Stimulated activated effector memory CD8-positive, alpha-beta T cell treated with anti-CD3 and anti-CD28 coated beads, Interleukin-12 subunit alpha, Interleukin-12 subunit beta, amount 100 ng/mL, for 72 hours (primary cell): ENCODE measurements around the gene DCUN1D1.
A peak's percentile ranks its signal among the peaks of the same experiment; 100 is the strongest.
"Not testable (repeated sequence)": the region's sequence is repeated elsewhere in the genome, so short reads cannot be mapped to it uniquely, and the experiment has no call there.

Experiments
- ATAC-seq: fragments of 150-1000 bp; cut with Tn5 transposase; 2 replicates; pipeline ENCODE4 v1.10.0; 2021
- DNase-seq, 2 donors: peaks; one replicate each; pipeline ENCODE4 v3.0.0; 2021 to 2022; ENCODE audit warnings: low spot score in 2 of 2
- H3K27ac Mint-ChIP-seq: one replicate; pipeline ENCODE4 v1.8.0; 2022; ENCODE audit warnings: mild to moderate bottlenecking, mixed read lengths
- H3K36me3 Mint-ChIP-seq: one replicate; pipeline ENCODE4 v1.8.0; 2022; ENCODE audit warnings: mild to moderate bottlenecking, mixed read lengths
- H3K4me1 Mint-ChIP-seq: one replicate; pipeline ENCODE4 v1.8.0; 2022; ENCODE audit warnings: mixed read lengths
- H3K4me3 Mint-ChIP-seq: one replicate; pipeline ENCODE4 v1.8.0; 2022; ENCODE audit warnings: mild to moderate bottlenecking, mixed read lengths
- H3K9me3 Mint-ChIP-seq: one replicate; pipeline ENCODE4 v1.8.0; 2022; ENCODE audit warnings: mixed read lengths

DCUN1D1 gene

GRCh38 chr3:182980204-182981037 is at the start of gene DCUN1D1:
DCUN1D1 (minus strand) TSS chr3:182980538; CDS start chr3:182980489, 49 bp downstream.
- H3K4me3 Mint-ChIP-seq: peak within 1 kb of the TSS; percentile 83
- H3K4me1 Mint-ChIP-seq: peaks cover 28% of the 10 kb centered on the region
- no peaks in the 10 kb centered on the region for H3K9me3 Mint-ChIP-seq
- DNase-seq (peak; percentile 88 to 93), ATAC-seq (peak; percentile 96)
- H3K36me3 Mint-ChIP-seq: no peaks in the 10 kb centered on the region
- peak within 1 kb of the TSS; percentile 93 for H3K27ac Mint-ChIP-seq

DNA sequence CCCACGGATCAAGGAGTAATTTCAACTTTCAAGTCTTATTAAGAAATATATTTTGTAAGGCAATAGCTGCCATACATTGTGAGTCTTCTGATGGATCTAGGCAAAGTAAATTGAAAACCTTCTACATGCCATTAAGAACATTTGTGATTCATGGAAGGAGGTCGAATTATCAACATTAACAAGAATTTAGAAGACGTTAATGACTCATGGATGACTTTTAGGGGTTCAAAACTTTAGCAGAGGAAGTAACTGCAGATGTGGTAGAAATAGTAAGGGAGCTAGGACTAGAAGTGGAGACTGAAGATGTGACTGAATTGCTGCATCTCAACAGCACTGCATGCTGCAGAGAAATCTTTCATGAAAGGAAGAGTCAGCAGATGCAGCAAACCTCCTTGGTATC is 48.1 kb upstream of the DCUN1D1 start:
- Mint-ChIP-seq H3K9me3 (no peaks in the 10 kb centered on the region), H3K27ac (no peak overlapping the region), H3K36me3 (peaks cover 52% of the 10 kb centered on the region), H3K4me1 (no peaks in the 10 kb centered on the region), H3K4me3 (no peak overlapping the region)
- ATAC-seq (no peak), DNase-seq (no peak)

DNA sequence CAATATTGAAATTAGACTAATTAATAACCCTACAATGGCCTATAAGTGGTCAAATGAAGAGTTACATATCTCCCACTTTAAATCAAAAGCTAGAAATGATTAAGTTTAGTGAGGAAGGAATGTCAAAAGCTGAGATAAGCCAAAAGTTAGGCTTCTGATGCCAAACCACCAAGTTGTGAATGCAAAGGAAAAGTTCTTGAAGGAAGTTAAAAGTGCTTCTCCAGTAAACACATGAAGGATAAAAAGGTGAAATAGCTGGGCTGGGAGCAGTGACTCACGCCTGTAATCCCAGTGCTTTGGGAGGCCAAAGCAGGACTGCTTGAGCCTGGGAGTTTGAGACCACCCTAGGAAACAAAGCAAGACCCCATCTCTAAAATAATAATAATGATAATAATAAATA is 46.9 kb upstream of the DCUN1D1 start:
- peaks cover 51% of the 10 kb centered on the region for H3K36me3 Mint-ChIP-seq
- DNase-seq (no peak), ATAC-seq (no peak)
- H3K27ac Mint-ChIP-seq: no peak overlapping the region
- H3K9me3 Mint-ChIP-seq: no peaks in the 10 kb centered on the region
- H3K4me1 Mint-ChIP-seq: no peaks in the 10 kb centered on the region
- no peak overlapping the region for H3K4me3 Mint-ChIP-seq

GRCh38 chr3:183022936-183023516 is 42.7 kb upstream of the DCUN1D1 start:
- Mint-ChIP-seq H3K9me3 (no peaks in the 10 kb centered on the region), H3K4me1 (no peaks in the 10 kb centered on the region), H3K36me3 (peaks cover 57% of the 10 kb centered on the region), H3K4me3 (no peak overlapping the region), H3K27ac (no peak overlapping the region)
- ATAC-seq (no peak), DNase-seq (no peak)

DNA sequence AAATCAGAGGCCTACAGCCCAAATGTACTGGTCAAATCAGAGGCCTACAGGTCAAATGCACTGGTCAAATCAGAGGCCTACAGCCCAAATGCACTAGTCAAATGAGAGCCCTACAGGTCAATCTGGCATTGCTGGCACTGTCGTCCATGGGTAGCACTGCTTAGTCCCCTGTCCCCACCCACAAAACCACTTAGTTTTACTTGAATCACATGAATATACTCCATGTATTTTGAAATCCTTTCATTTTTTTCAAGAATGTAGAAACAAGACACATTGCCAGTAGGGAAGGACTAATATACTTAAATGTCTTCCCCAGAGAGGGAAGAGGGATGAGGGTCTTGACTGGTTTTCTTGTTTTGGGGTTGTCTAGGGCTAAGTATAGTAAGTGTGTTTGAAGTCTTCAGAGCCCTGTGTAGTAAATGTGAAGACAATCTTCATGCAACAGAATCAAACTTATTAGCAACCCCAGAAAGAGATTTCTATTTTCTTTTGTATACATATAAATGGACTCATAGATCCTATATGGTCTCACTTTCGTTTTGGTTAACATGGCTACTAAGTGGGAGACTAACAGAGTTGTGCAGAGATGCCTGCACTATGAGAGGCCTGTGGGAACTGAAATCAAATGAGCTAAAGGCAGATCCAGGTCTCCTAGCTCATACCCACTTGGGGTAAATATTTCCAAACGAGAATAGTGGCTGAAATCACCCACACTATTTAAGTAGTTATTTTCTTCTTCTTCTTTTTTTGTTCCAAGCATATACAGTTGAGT is 38.3 kb upstream of the DCUN1D1 start:
- DNase-seq (no peak), ATAC-seq (no peak)
- Mint-ChIP-seq H3K4me1 (no peaks in the 10 kb centered on the region), H3K4me3 (no peak overlapping the region), H3K36me3 (peaks cover 84% of the 10 kb centered on the region), H3K27ac (no peak overlapping the region), H3K9me3 (no peaks in the 10 kb centered on the region)

DNA sequence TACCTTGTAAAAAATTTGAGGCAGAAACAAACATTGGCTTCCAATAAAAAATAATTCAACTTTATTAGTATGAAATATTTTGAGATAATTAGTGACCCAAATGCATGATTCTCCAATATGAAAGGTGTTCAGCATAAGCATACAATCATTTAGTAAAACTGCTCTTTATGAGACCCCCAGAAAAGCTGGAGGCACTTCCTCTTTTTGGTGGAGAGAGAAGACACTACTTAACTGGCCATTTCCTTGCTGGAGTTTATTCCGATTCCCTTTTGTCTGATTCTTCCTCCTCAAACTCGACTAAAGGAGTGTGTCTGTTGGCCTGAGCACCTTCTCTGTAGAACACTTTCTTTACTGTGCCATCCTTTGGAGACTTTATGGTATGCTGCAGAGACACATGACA is 34.8 kb upstream of the DCUN1D1 start:
- H3K27ac Mint-ChIP-seq: no peak overlapping the region
- H3K4me3 Mint-ChIP-seq: no peak overlapping the region
- H3K9me3 Mint-ChIP-seq: no peaks in the 10 kb centered on the region
- no peaks in the 10 kb centered on the region for H3K4me1 Mint-ChIP-seq
- H3K36me3 Mint-ChIP-seq: peaks cover 53% of the 10 kb centered on the region
- ATAC-seq: no peak
- DNase-seq: no peak

- no peak for DNase-seq
- Mint-ChIP-seq H3K4me1 (no peaks in the 10 kb centered on the region), H3K9me3 (no peaks in the 10 kb centered on the region), H3K27ac (no peak overlapping the region), H3K4me3 (no peak overlapping the region), H3K36me3 (peaks cover 40% of the 10 kb centered on the region)
- ATAC-seq: no peak
Observed at GRCh38 chr3:183013856-183014255, 33.5 kb upstream of the DCUN1D1 start.

GRCh38 chr3:183013074-183013473 is 32.7 kb upstream of the DCUN1D1 start:
- Mint-ChIP-seq H3K4me3 (no peak overlapping the region), H3K27ac (no peak overlapping the region), H3K36me3 (peaks cover 34% of the 10 kb centered on the region), H3K9me3 (no peaks in the 10 kb centered on the region), H3K4me1 (no peaks in the 10 kb centered on the region)
- no peak for ATAC-seq
- DNase-seq: no peak

- Mint-ChIP-seq H3K4me3 (no peak overlapping the region), H3K9me3 (no peaks in the 10 kb centered on the region), H3K36me3 (peaks cover 2% of the 10 kb centered on the region), H3K4me1 (no peaks in the 10 kb centered on the region), H3K27ac (no peak overlapping the region)
- DNase-seq: no peak
- no peak for ATAC-seq
Observed at GRCh38 chr3:183008800-183009199, 28.5 kb upstream of the DCUN1D1 start.

GRCh38 chr3:183008303-183008702 is 28.0 kb upstream of the DCUN1D1 start:
- no peak overlapping the region for H3K27ac Mint-ChIP-seq
- ATAC-seq: no peak

GRCh38 chr3:183006396-183007002 is 26.2 kb upstream of the DCUN1D1 start:
- ATAC-seq (no peak), DNase-seq (no peak)
- no peak overlapping the region for H3K27ac Mint-ChIP-seq
- H3K4me1 Mint-ChIP-seq: no peaks in the 10 kb centered on the region
- H3K9me3 Mint-ChIP-seq: no peaks in the 10 kb centered on the region
- H3K4me3 Mint-ChIP-seq: no peak overlapping the region
- H3K36me3 Mint-ChIP-seq: no peaks in the 10 kb centered on the region

More at GRCh38 chr3:183008303-183008702, 28.0 kb upstream of the DCUN1D1 start:
- no peak overlapping the region for H3K4me3 Mint-ChIP-seq
- no peaks in the 10 kb centered on the region for H3K36me3 Mint-ChIP-seq
- no peaks in the 10 kb centered on the region for H3K4me1 Mint-ChIP-seq
- no peaks in the 10 kb centered on the region for H3K9me3 Mint-ChIP-seq
- DNase-seq: no peak

DNA sequence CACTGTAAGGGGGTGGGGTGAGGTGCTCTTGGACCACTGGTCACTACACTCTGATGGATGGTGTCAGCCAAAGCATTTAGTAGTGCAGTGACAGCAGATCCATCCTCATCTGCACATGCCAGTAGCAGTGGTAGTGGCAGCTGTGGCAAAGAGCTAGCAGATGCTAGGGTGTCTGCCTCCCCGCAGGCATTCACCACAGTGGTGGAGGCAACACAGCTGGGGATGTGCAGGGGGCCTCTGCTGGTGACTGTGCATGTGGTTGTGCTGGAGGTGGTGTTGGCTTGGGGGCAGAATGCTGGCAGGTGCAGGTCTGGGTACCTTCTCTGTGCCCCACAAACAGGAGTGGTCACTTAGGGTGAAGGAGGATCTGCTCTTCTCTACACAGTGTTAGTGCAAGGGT is 19.4 kb upstream of the DCUN1D1 start:
- no peaks in the 10 kb centered on the region for H3K9me3 Mint-ChIP-seq
- ATAC-seq (no peak), DNase-seq (no peak)
- H3K4me3 Mint-ChIP-seq: no peak overlapping the region
- no peak overlapping the region for H3K27ac Mint-ChIP-seq
- H3K36me3 Mint-ChIP-seq: no peaks in the 10 kb centered on the region
- H3K4me1 Mint-ChIP-seq: no peaks in the 10 kb centered on the region

- H3K9me3 Mint-ChIP-seq, ATAC-seq, H3K27ac Mint-ChIP-seq, H3K36me3 Mint-ChIP-seq, H3K4me1 Mint-ChIP-seq, H3K4me3 Mint-ChIP-seq, DNase-seq: not testable (repeated sequence)
Observed at GRCh38 chr3:182993486-182994201, 13.3 kb upstream of the DCUN1D1 start.

- Mint-ChIP-seq H3K4me1 (no peaks in the 10 kb centered on the region), H3K9me3 (peaks cover 4% of the 10 kb centered on the region), H3K27ac (no peak overlapping the region), H3K4me3 (no peak overlapping the region), H3K36me3 (no peaks in the 10 kb centered on the region)
- ATAC-seq: no peak
- DNase-seq: no peak
Observed at GRCh38 chr3:182989566-182989965, 9.2 kb upstream of the DCUN1D1 start.

DNA sequence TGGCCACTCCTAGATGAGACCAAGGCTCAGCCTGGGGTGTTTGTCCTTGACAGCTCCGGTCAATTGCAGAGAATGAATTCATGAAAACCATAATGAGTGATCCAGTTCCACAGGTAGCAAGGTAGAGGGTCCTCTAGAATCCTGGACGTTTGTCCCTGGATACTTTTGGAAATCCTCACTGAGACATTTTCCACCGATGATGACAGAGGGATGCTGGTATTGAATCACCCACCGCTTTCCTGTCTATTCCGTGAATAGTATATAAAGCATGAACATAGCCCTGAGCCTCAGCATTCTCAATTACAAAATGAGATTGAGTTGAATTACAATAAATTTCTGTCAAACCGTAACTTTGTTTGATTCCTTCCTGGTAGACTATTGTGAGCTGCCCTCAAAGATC is 5.7 kb upstream of the DCUN1D1 start:
- Mint-ChIP-seq H3K4me1 (no peaks in the 10 kb centered on the region), H3K27ac (no peak overlapping the region), H3K4me3 (no peak overlapping the region), H3K9me3 (no peaks in the 10 kb centered on the region), H3K36me3 (no peaks in the 10 kb centered on the region)
- DNase-seq (no peak), ATAC-seq (no peak)
